ENCODE measurements around the gene INPP5K. TPM values are rescaled to one million over a fixed set of nuclear protein-coding genes. Genes with fewer than 3 reads are reported as not detected.

INPP5K gene
- total and polyA plus RNA-seq, 8 donors = 23.6 to 51.1 (median 27.2) TPM

- Histone ChIP-seq H3K4me1 (peaks cover 0 to 22% of the 10 kb centered on the region in 2 donors), H3K27me3 (no peaks in the 10 kb centered on the region), H3K27ac (no peak overlapping the region), H3K36me3 (peaks cover 0 to 92% of the 10 kb centered on the region in 2 donors), H3K4me3 (no peak overlapping the region), H3K9me3 (no peaks in the 10 kb centered on the region)
- TF ChIP-seq CTCF (IDR thresholded peaks at IDR 0.05) = no peak
- ATAC-seq = no peak
- peak in 1 of 4 donors; percentile 71 for DNase-seq
- intact Hi-C loops (cut with DNase I) = no loop called here
Measured at GRCh38 chr17:1470755-1471462, 45.5 kb downstream of the INPP5K start.

- Histone ChIP-seq H3K9me3 (no peaks in the 10 kb centered on the region), H3K27me3 (no peaks in the 10 kb centered on the region), H3K4me3 (no peak overlapping the region), H3K4me1 (peaks cover 0 to 18% of the 10 kb centered on the region in 2 donors), H3K36me3 (peaks cover 0 to 94% of the 10 kb centered on the region in 2 donors), H3K27ac (no peak overlapping the region)
- TF ChIP-seq CTCF (IDR thresholded peaks at IDR 0.05) = no peak
- ATAC-seq (no peak), DNase-seq (peak in 1 of 4 donors; percentile 57)
- intact Hi-C loops (cut with DNase I) = no loop called here
Measured at GRCh38 chr17:1470071-1470754, 46.2 kb downstream of the INPP5K start.

- H3K27me3 ChIP-seq = no peaks in the 10 kb centered on the region
- TF ChIP-seq CTCF (IDR thresholded peaks at IDR 0.05) = no peak
- DNase-seq (peak in 1 of 4 donors; percentile 36), ATAC-seq (no peak)
- peaks cover 0 to 9% of the 10 kb centered on the region in 2 donors for H3K4me1 ChIP-seq
- no peak overlapping the region for H3K4me3 ChIP-seq
- no peak overlapping the region for H3K27ac ChIP-seq
- no peaks in the 10 kb centered on the region for H3K9me3 ChIP-seq
- intact Hi-C loops (cut with DNase I) = no loop called here
- peaks cover 0 to 94% of the 10 kb centered on the region in 2 donors for H3K36me3 ChIP-seq
Measured at GRCh38 chr17:1469231-1469852, 47.1 kb downstream of the INPP5K start.

- peak; percentile 88 for ATAC-seq
- Histone ChIP-seq H3K36me3 (peaks cover 0 to 87% of the 10 kb centered on the region in 2 donors), H3K27ac (no peak overlapping the region)
Measured at GRCh38 chr17:1467898-1468492, 48.4 kb downstream of the INPP5K start.

More at GRCh38 chr17:1467898-1468492, 48.4 kb downstream of the INPP5K start:
- no peak for TF ChIP-seq CTCF (IDR thresholded peaks at IDR 0.05)
- no peaks in the 10 kb centered on the region for H3K9me3 ChIP-seq
- no peaks in the 10 kb centered on the region for H3K27me3 ChIP-seq
- H3K4me3 ChIP-seq = no peak overlapping the region
- intact Hi-C loops (cut with DNase I) = no loop called here
- peaks cover 0 to 21% of the 10 kb centered on the region in 2 donors for H3K4me1 ChIP-seq
- DNase-seq = peak in 2 of 4 donors; percentile 83 to 88

All from left lung (tissue), 10 donors.